IPS DF 4.7 (cell line): ENCODE measurements around the gene ASPM.
"Not testable (repeated sequence)": the region's sequence is repeated elsewhere in the genome, so short reads cannot be mapped to it uniquely, and the experiment has no call there.

Experiments
- DNase-seq: peaks from one replicate; pipeline ENCODE4 v3.0.0-alpha.2; 2013; ENCODE audit warnings: low spot score; ENCODE audit errors: extremely low read depth

The ASPM gene

GRCh38 chr1:197143276-197143675 lies 3.2 kb downstream of the ASPM start:
- DNase-seq, result no peak

- no peak for DNase-seq
These were observed 4.9 kb downstream of the ASPM start for GRCh38 chr1:197141575-197141974.

GRCh38 chr1:197140121-197140520 lies 6.3 kb downstream of the ASPM start:
- DNase-seq, result no peak

GRCh38 chr1:197139169-197139568 lies 7.3 kb downstream of the ASPM start:
- DNase-seq, result no peak

GRCh38 chr1:197137322-197137721 lies 9.1 kb downstream of the ASPM start:
- DNase-seq, result no peak

- DNase-seq, result no peak
These were observed 15.7 kb downstream of the ASPM start for GRCh38 chr1:197130677-197131304.

GRCh38 chr1:197129698-197130097 lies 16.8 kb downstream of the ASPM start:
- no peak for DNase-seq

- no peak for DNase-seq
These were observed 19.1 kb downstream of the ASPM start for GRCh38 chr1:197127246-197127912.

GRCh38 chr1:197126691-197127090 lies 19.8 kb downstream of the ASPM start:
- no peak for DNase-seq

GRCh38 chr1:197124376-197124775 lies 22.1 kb downstream of the ASPM start:
- no peak for DNase-seq

- no peak for DNase-seq
These were observed 30.3 kb downstream of the ASPM start for GRCh38 chr1:197116156-197116555.

- no peak for DNase-seq
These were observed 39.6 kb downstream of the ASPM start for GRCh38 chr1:197106869-197107268.

- no peak for DNase-seq
These were observed 43.2 kb downstream of the ASPM start for GRCh38 chr1:197103300-197103699.

GRCh38 chr1:197101978-197102377 lies 44.5 kb downstream of the ASPM start:
- no peak for DNase-seq

- DNase-seq, result no peak
These were observed 45.8 kb downstream of the ASPM start for GRCh38 chr1:197100677-197101076.

- DNase-seq, result no peak
These were observed 47.0 kb downstream of the ASPM start for GRCh38 chr1:197099444-197099843.

- DNase-seq, result not testable (repeated sequence)
These were observed 49.5 kb downstream of the ASPM start for GRCh38 chr1:197096971-197097370.

- DNase-seq, result no peak
These were observed 50.3 kb downstream of the ASPM start for GRCh38 chr1:197096137-197096536.

GRCh38 chr1:197093226-197093885 lies 53.1 kb downstream of the ASPM start:
- DNase-seq, result no peak

- no peak for DNase-seq
These were observed 53.9 kb downstream of the ASPM start for GRCh38 chr1:197092491-197093023.

- DNase-seq, result no peak
These were observed 63.0 kb downstream of the ASPM start for GRCh38 chr1:197083474-197083873.

- no peak for DNase-seq
These were observed 65.2 kb downstream of the ASPM start for GRCh38 chr1:197081117-197081753.
